ENCODE results near the gene GRIK1.

GRIK1 gene

GRCh38 chr21:29626801-29627470 is 312.9 kb downstream of the GRIK1 start:
- TF ChIP-seq CTCF (IDR thresholded peaks at IDR 0.05; ENCODE audit: borderline replicate concordance, control extremely low read depth, extremely low read depth, insufficient read depth, missing control alignments): no peak
- in situ Hi-C loops (cut with MboI; ENCODE audit: low sequenced_read_pairs, unreplicated experiment): no loop called here
- no peak for DNase-seq (ENCODE audit: low spot score)

GRCh38 chr21:29625990-29626389 is 313.8 kb downstream of the GRIK1 start:
- no peak for TF ChIP-seq CTCF (IDR thresholded peaks at IDR 0.05; ENCODE audit: borderline replicate concordance, control extremely low read depth, extremely low read depth, insufficient read depth, missing control alignments)
- no peak for DNase-seq (ENCODE audit: low spot score)
- in situ Hi-C loops (cut with MboI; ENCODE audit: low sequenced_read_pairs, unreplicated experiment): no loop called here

- in situ Hi-C loops (cut with MboI; ENCODE audit: low sequenced_read_pairs, unreplicated experiment): no loop called here
Measured at GRCh38 chr21:29624776-29625175, 315.0 kb downstream of the GRIK1 start.

GRCh38 chr21:29621525-29621924 is 318.3 kb downstream of the GRIK1 start:
- DNase-seq (ENCODE audit: low spot score): no peak
- TF ChIP-seq CTCF (IDR thresholded peaks at IDR 0.05; ENCODE audit: borderline replicate concordance, control extremely low read depth, extremely low read depth, insufficient read depth, missing control alignments): no peak
- in situ Hi-C loops (cut with MboI; ENCODE audit: low sequenced_read_pairs, unreplicated experiment): no loop called here

More at GRCh38 chr21:29624776-29625175, 315.0 kb downstream of the GRIK1 start:
- DNase-seq (ENCODE audit: low spot score): no peak
- no peak for TF ChIP-seq CTCF (IDR thresholded peaks at IDR 0.05; ENCODE audit: borderline replicate concordance, control extremely low read depth, extremely low read depth, insufficient read depth, missing control alignments)

- in situ Hi-C loops (cut with MboI; ENCODE audit: low sequenced_read_pairs, unreplicated experiment): no loop called here
- DNase-seq (ENCODE audit: low spot score): no peak
Measured at GRCh38 chr21:29616209-29616751, 323.5 kb downstream of the GRIK1 start.

GRCh38 chr21:29613877-29614276 is 325.9 kb downstream of the GRIK1 start:
- in situ Hi-C loops (cut with MboI; ENCODE audit: low sequenced_read_pairs, unreplicated experiment): no loop called here
- no peak for TF ChIP-seq CTCF (IDR thresholded peaks at IDR 0.05; ENCODE audit: borderline replicate concordance, control extremely low read depth, extremely low read depth, insufficient read depth, missing control alignments)

More at GRCh38 chr21:29616209-29616751, 323.5 kb downstream of the GRIK1 start:
- no peak for TF ChIP-seq CTCF (IDR thresholded peaks at IDR 0.05; ENCODE audit: borderline replicate concordance, control extremely low read depth, extremely low read depth, insufficient read depth, missing control alignments)

More at GRCh38 chr21:29613877-29614276, 325.9 kb downstream of the GRIK1 start:
- DNase-seq (ENCODE audit: low spot score): no peak

Data from GM13976 (cell line).